A673 (cell line): ENCODE results near the gene PIMREG.

ENCODE experiments used
- CTCF ChIP-seq: fragments of 300-800, 200-600 bp; sonication (generic); conservative IDR thresholded peaks from 2 replicates; pipeline ENCODE4 v1.5.1; 2017; ENCODE audit warnings: low read depth, mild to moderate bottlenecking, antibody characterized with exemption, low read length, moderate library complexity, mixed read lengths
- EZH2 ChIP-seq: fragments of 200-600 bp; sonication (generic); IDR thresholded peaks from 2 replicates; pipeline ENCODE4 v1.6.1; 2017; ENCODE audit warnings: borderline replicate concordance, low read depth, mild to moderate bottlenecking, mixed read lengths, antibody characterized with exemption, low read length; ENCODE audit not compliant: poor library complexity, severe bottlenecking

- peak; percentile 97 for TF ChIP-seq CTCF
- no peak for TF ChIP-seq EZH2
Measured at GRCh38 chr17:6473128-6473767, 29.0 kb downstream of the PIMREG start.
